RPMI8226 (cell line): Measurements from ENCODE around the gene SCGB2A2.

ENCODE experiments used
- DNase-seq: peaks from one replicate; pipeline ENCODE4 v3.0.0-alpha.2; 2015

The SCGB2A2 gene

GRCh38 chr11:62307950-62308349 is 38.0 kb downstream of the SCGB2A2 start:
- DNase-seq, result no peak

GRCh38 chr11:62309991-62310390 is 40.0 kb downstream of the SCGB2A2 start:
- no peak for DNase-seq

- no peak for DNase-seq
Measured at GRCh38 chr11:62315431-62315830, 45.5 kb downstream of the SCGB2A2 start.

GRCh38 chr11:62322524-62322923 is 52.6 kb downstream of the SCGB2A2 start:
- no peak for DNase-seq
